Measurements from ENCODE around the gene VAV2. TPM values are rescaled to one million over a fixed set of nuclear protein-coding genes. Genes with fewer than 3 reads are reported as not detected.

VAV2 gene
- total RNA-seq, 1 experiment from 2014 or later = 10.3 TPM

GRCh38 chr9:133797406-133798105 is 194.6 kb downstream of the VAV2 start:
- no peak for DNase-seq (ENCODE audit: low read depth)

GRCh38 chr9:133796562-133796961 is 195.6 kb downstream of the VAV2 start:
- DNase-seq (ENCODE audit: low read depth) = no peak

- no peak for DNase-seq (ENCODE audit: low read depth)
Observed at GRCh38 chr9:133795049-133795448, 197.1 kb downstream of the VAV2 start.

GRCh38 chr9:133794016-133794760 is 197.9 kb downstream of the VAV2 start:
- no peak for DNase-seq (ENCODE audit: low read depth)

GRCh38 chr9:133793471-133793870 is 198.7 kb downstream of the VAV2 start:
- DNase-seq (ENCODE audit: low read depth) = no peak

GRCh38 chr9:133792721-133793470 is 199.2 kb downstream of the VAV2 start:
- DNase-seq (ENCODE audit: low read depth) = peak; percentile 60

- no peak for DNase-seq (ENCODE audit: low read depth)
Observed at GRCh38 chr9:133791735-133792649, 200.1 kb downstream of the VAV2 start.

GRCh38 chr9:133791069-133791468 is 201.1 kb downstream of the VAV2 start:
- no peak for DNase-seq (ENCODE audit: low read depth)

GRCh38 chr9:133789778-133790177 is 202.3 kb downstream of the VAV2 start:
- DNase-seq (ENCODE audit: low read depth) = no peak

GRCh38 chr9:133788819-133789717 is 203.1 kb downstream of the VAV2 start:
- no peak for DNase-seq (ENCODE audit: low read depth)

- no peak for DNase-seq (ENCODE audit: low read depth)
Observed at GRCh38 chr9:133788045-133788818, 203.9 kb downstream of the VAV2 start.

- DNase-seq (ENCODE audit: low read depth) = no peak
Observed at GRCh38 chr9:133787754-133788025, 204.4 kb downstream of the VAV2 start.

GRCh38 chr9:133786907-133787753 is 205.0 kb downstream of the VAV2 start:
- DNase-seq (ENCODE audit: low read depth) = no peak

- no peak for DNase-seq (ENCODE audit: low read depth)
Observed at GRCh38 chr9:133786371-133786753, 205.8 kb downstream of the VAV2 start.

- no peak for DNase-seq (ENCODE audit: low read depth)
Observed at GRCh38 chr9:133785753-133786370, 206.3 kb downstream of the VAV2 start.

- no peak for DNase-seq (ENCODE audit: low read depth)
Observed at GRCh38 chr9:133784731-133785561, 207.2 kb downstream of the VAV2 start.

GRCh38 chr9:133783331-133783731 is 208.8 kb downstream of the VAV2 start:
- DNase-seq (ENCODE audit: low read depth) = no peak

All from RPMI7951 (cell line).